Fibroblast of mammary gland (primary cell): ENCODE measurements around the gene OXCT1.

Experiments
- DNase-seq: peaks from one replicate; pipeline ENCODE4 v3.0.0-alpha.2; 2010; ENCODE audit warnings: low read depth
- H3K4me3 ChIP-seq: 2 replicates; pipeline ENCODE4 v1.5.1; 2011; ENCODE audit warnings: low read depth, mild to moderate bottlenecking, low read length, moderate library complexity; ENCODE audit not compliant: control insufficient read depth
- TF ChIP-seq, protein P1 (sequence below): conservative IDR thresholded peaks from 2 replicates; pipeline ENCODE4 v1.5.1; 2011; ENCODE audit warnings: low read depth, low read length, inconsistent platforms; ENCODE audit not compliant: control insufficient read depth, insufficient read depth

Gene OXCT1

DNA sequence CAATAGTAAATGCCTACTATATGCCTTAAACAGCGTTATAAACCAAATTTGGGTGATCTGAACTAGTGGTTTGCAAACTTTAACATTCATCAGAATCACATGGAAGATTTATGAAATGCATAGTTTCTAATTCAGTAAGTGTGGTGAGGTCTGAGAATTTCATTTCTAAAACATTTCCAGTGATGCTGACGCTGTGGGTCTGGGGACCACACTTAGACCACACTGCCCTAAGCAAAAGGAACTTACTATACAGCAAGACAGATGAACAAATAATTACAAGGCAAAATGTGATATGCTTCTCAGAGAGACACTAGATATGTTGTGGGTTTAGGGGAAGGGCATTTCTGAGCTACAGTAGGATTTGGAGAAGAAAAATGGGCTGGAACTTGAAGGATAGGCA, 72.6 kb downstream of the OXCT1 start:
- DNase-seq = no peak
- TF ChIP-seq, protein P1, sequence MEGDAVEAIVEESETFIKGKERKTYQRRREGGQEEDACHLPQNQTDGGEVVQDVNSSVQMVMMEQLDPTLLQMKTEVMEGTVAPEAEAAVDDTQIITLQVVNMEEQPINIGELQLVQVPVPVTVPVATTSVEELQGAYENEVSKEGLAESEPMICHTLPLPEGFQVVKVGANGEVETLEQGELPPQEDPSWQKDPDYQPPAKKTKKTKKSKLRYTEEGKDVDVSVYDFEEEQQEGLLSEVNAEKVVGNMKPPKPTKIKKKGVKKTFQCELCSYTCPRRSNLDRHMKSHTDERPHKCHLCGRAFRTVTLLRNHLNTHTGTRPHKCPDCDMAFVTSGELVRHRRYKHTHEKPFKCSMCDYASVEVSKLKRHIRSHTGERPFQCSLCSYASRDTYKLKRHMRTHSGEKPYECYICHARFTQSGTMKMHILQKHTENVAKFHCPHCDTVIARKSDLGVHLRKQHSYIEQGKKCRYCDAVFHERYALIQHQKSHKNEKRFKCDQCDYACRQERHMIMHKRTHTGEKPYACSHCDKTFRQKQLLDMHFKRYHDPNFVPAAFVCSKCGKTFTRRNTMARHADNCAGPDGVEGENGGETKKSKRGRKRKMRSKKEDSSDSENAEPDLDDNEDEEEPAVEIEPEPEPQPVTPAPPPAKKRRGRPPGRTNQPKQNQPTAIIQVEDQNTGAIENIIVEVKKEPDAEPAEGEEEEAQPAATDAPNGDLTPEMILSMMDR = no peak
- no peak overlapping the region for H3K4me3 ChIP-seq

- H3K4me3 ChIP-seq = no peak overlapping the region
- TF ChIP-seq, protein P1 = no peak
- DNase-seq = peak; percentile 43
Measured at GRCh38 chr5:41796061-41796460, 74.2 kb downstream of the OXCT1 start.

GRCh38 chr5:41795125-41795524, 75.1 kb downstream of the OXCT1 start:
- TF ChIP-seq, protein P1 = no peak

DNA sequence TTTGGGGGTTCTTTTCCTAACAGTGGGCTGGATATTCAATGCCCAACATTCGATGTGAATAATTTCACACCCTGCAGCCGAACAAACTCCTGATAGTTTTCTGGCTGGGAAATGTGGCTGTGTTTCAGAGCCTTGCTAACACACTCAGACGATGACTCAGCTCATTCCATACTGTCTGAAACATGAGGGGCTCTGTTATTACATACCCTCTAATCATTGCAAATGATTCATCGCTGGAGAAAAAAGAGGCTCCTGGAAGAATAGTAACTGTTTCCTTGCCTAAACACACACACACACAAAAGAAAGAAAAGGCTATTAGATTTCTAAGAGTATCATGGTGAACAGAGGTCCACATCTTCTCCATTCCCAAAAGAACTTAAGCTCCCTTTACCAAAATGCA, 75.8 kb downstream of the OXCT1 start:
- peak; percentile 95 for DNase-seq
- no peak overlapping the region for H3K4me3 ChIP-seq
- TF ChIP-seq, protein P1 = no peak

More at GRCh38 chr5:41795125-41795524, 75.1 kb downstream of the OXCT1 start:
- H3K4me3 ChIP-seq = no peak overlapping the region
- no peak for DNase-seq

GRCh38 chr5:41793141-41793770, 77.0 kb downstream of the OXCT1 start:
- DNase-seq = peak; percentile 88
- TF ChIP-seq, protein P1 = no peak
- no peak overlapping the region for H3K4me3 ChIP-seq

- TF ChIP-seq, protein P1 = no peak
- H3K4me3 ChIP-seq = no peak overlapping the region
Measured at GRCh38 chr5:41790038-41790776, 80.0 kb downstream of the OXCT1 start.

GRCh38 chr5:41789434-41789833, 80.8 kb downstream of the OXCT1 start:
- no peak for DNase-seq

More at GRCh38 chr5:41790038-41790776, 80.0 kb downstream of the OXCT1 start:
- DNase-seq = peak; percentile 78

More at GRCh38 chr5:41789434-41789833, 80.8 kb downstream of the OXCT1 start:
- H3K4me3 ChIP-seq = no peak overlapping the region
- TF ChIP-seq, protein P1 = no peak
